ENCODE data around the gene MED13L. TPM values are rescaled to one million over a fixed set of nuclear protein-coding genes. Genes with fewer than 3 reads are reported as not detected.
A peak's percentile ranks its signal among the peaks of the same experiment; 100 is the strongest.

MED13L gene
- total RNA-seq, 5 donors from 2014 or later (not counting 1 experiment from before 2014, with no cell fraction given) = 126 to 216 (median 133) TPM

GRCh38 chr12:116233669-116234068, 43.8 kb downstream of the MED13L start:
- H3K27me3 Mint-ChIP-seq = no peaks in the 10 kb centered on the region
- H3K27me3 ChIP-seq (replicated peaks in 1 of 2; ENCODE audit: control insufficient read depth in 2 of 2, extremely low read depth in 1 of 2, insufficient read depth in 2 of 2, low read length in 1 of 2) = no peaks in the 10 kb centered on the region
- H3K36me3 ChIP-seq (ENCODE audit: control insufficient read depth in 2 of 2, extremely low read depth in 1 of 2, insufficient read depth in 1 of 2, low read length in 1 of 2) = peaks cover 0 to 3% of the 10 kb centered on the region in 2 donors
- ChIA-PET POLR2A (no interaction called here), CTCF (no interaction called here)
- peaks cover 0 to 17% of the 10 kb centered on the region in 2 experiments for H3K4me1 ChIP-seq (ENCODE audit: control insufficient read depth in 1 of 2, extremely low read depth in 1 of 2, insufficient read depth in 2 of 2, low read length in 2 of 2)
- no peaks in the 10 kb centered on the region for H3K9me3 Mint-ChIP-seq
- H3K4me1 Mint-ChIP-seq = peaks cover 34 to 47% (median 37%) of the 10 kb centered on the region in 3 donors
- DNase-seq (no peak), ATAC-seq (replicated peaks in 1 of 4) (no peak)
- H3K36me3 Mint-ChIP-seq = peaks cover 14% of the 10 kb centered on the region
- H3K27ac ChIP-seq (ENCODE audit: low read length) = no peak overlapping the region
- no CpG with 5 or more reads among the region's 3 CpGs for WGBS (ENCODE audit: insufficient coverage)
- no peak overlapping the region for H3K4me3 ChIP-seq (ENCODE audit: control insufficient read depth in 1 of 2, extremely low read depth in 1 of 2, low read length in 1 of 2)
- no peak overlapping the region for H3K27ac Mint-ChIP-seq
- no peaks in the 10 kb centered on the region for H3K9me3 ChIP-seq
- no peak overlapping the region for H3K4me3 Mint-ChIP-seq

DNA sequence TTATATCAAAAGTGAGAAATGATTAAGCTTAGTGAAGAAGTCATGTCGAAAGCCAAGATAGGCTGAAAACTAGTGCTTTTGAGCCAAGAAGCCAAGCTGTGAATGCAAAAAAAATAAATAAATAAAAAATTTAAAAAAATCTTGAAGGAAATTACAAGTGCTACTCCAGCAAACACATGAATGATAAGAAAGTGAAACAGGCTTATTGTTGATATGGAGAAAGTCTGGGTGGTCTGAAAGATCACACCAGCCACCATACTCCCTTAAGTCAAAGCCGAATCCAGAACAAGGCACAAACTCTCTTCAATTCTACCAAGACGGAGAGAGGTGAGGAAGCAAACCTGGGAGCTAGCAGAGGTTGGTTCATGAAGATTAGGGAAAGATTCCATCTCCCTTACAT, 49.7 kb downstream of the MED13L start:
- Histone ChIP-seq H3K9me3 (no peaks in the 10 kb centered on the region), H3K36me3 (ENCODE audit: control insufficient read depth in 2 of 2, extremely low read depth in 1 of 2, insufficient read depth in 1 of 2, low read length in 1 of 2) (peaks cover 0 to 3% of the 10 kb centered on the region in 2 donors), H3K4me3 (ENCODE audit: control insufficient read depth in 1 of 2, extremely low read depth in 1 of 2, low read length in 1 of 2) (no peak overlapping the region), H3K27ac (ENCODE audit: low read length) (no peak overlapping the region), H3K27me3 (replicated peaks in 1 of 2; ENCODE audit: control insufficient read depth in 2 of 2, extremely low read depth in 1 of 2, insufficient read depth in 2 of 2, low read length in 1 of 2) (no peaks in the 10 kb centered on the region), H3K4me1 (ENCODE audit: control insufficient read depth in 1 of 2, extremely low read depth in 1 of 2, insufficient read depth in 2 of 2, low read length in 2 of 2) (no peaks in the 10 kb centered on the region)
- ChIA-PET CTCF (interaction anchor here (0.6 to 0.9 kb wide), 2 partner anchors 14 to 20 kb away, joined by 3 to 16 read pairs; no protein-coding TSS in a partner anchor), POLR2A (interaction anchor here in 1 of 2 donors (1.0 kb wide), 1 partner anchor 14 kb away, joined by 17 read pairs; no protein-coding TSS in a partner anchor)
- H3K36me3 Mint-ChIP-seq = peaks cover 36% of the 10 kb centered on the region
- H3K27me3 Mint-ChIP-seq = no peaks in the 10 kb centered on the region
- peaks cover 31 to 38% (median 36%) of the 10 kb centered on the region in 3 donors for H3K4me1 Mint-ChIP-seq
- no peak overlapping the region for H3K27ac Mint-ChIP-seq
- no CpG with 5 or more reads among the region's 3 CpGs for WGBS (ENCODE audit: insufficient coverage)
- no peaks in the 10 kb centered on the region for H3K9me3 Mint-ChIP-seq
- DNase-seq (no peak), ATAC-seq (replicated peaks in 1 of 4) (no peak)
- H3K4me3 Mint-ChIP-seq = no peak overlapping the region

DNA sequence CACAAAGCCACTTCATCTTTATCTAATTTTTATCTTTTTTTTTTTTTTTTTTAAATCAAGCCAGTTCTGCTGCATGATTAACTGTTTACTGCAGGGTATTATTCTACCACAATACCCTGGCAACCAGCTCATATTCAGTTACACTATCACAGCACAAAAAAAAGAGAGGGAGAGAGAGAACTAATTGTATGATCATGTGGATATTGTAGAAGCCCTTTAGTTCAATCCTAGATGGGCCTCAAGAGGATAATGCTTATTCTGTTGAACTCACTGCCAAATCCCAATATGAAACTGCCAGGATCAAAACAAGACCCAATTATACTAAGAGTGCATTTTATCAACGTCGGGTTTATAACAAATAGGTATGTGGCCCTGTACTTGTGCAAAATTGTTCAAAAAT, 51.5 kb downstream of the MED13L start:
- H3K4me1 Mint-ChIP-seq = peaks cover 33 to 45% (median 34%) of the 10 kb centered on the region in 3 donors
- WGBS (ENCODE audit: insufficient coverage) = no CpG with 5 or more reads among the region's 2 CpGs
- no peak overlapping the region for H3K4me3 ChIP-seq (ENCODE audit: control insufficient read depth in 1 of 2, extremely low read depth in 1 of 2, low read length in 1 of 2)

DNA sequence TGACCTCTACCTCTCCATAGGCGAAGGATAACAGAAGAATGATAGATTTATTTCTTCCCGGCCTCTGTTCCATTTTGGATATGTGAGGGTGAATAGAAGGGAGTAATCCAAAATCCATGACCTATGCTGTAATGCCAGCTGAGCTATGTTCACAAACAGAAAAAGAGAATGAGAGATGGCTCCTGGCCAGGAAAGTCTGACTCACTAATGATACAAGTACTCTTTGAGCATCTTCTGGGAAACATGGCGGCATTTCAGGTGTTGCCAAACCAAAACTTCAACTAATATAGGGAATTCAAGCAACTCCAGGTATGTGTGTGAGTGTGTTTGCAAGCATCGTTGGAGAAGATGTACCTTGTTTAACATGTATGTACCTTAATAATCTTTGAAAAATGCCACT, 55.1 kb downstream of the MED13L start:
- WGBS (ENCODE audit: insufficient coverage) = no CpG with 5 or more reads among the region's 4 CpGs
- no peaks in the 10 kb centered on the region for H3K36me3 ChIP-seq (ENCODE audit: control insufficient read depth in 2 of 2, extremely low read depth in 1 of 2, insufficient read depth in 1 of 2, low read length in 1 of 2)
- ATAC-seq (replicated peaks in 1 of 4) = no peak
- ChIA-PET POLR2A (no interaction called here), CTCF (no interaction called here)
- no peak overlapping the region for H3K27ac ChIP-seq (ENCODE audit: low read length)
- H3K27me3 ChIP-seq (replicated peaks in 1 of 2; ENCODE audit: control insufficient read depth in 2 of 2, extremely low read depth in 1 of 2, insufficient read depth in 2 of 2, low read length in 1 of 2) = no peaks in the 10 kb centered on the region
- Mint-ChIP-seq H3K27me3 (no peaks in the 10 kb centered on the region), H3K4me3 (no peak overlapping the region), H3K9me3 (no peaks in the 10 kb centered on the region), H3K4me1 (peaks cover 38 to 46% (median 41%) of the 10 kb centered on the region in 3 donors), H3K27ac (no peak overlapping the region), H3K36me3 (peaks cover 23% of the 10 kb centered on the region)
- no peaks in the 10 kb centered on the region for H3K9me3 ChIP-seq
- no peak overlapping the region for H3K4me3 ChIP-seq (ENCODE audit: control insufficient read depth in 1 of 2, extremely low read depth in 1 of 2, low read length in 1 of 2)
- DNase-seq = no peak
- peaks cover 3% of the 10 kb centered on the region in 2 experiments for H3K4me1 ChIP-seq (ENCODE audit: control insufficient read depth in 1 of 2, extremely low read depth in 1 of 2, insufficient read depth in 2 of 2, low read length in 2 of 2)

More for the DNA sequence above, 51.5 kb downstream of the MED13L start:
- no peaks in the 10 kb centered on the region for H3K36me3 ChIP-seq (ENCODE audit: control insufficient read depth in 2 of 2, extremely low read depth in 1 of 2, insufficient read depth in 1 of 2, low read length in 1 of 2)
- ChIA-PET POLR2A (interaction anchor here in 1 of 2 donors (0.7 kb wide), 1 partner anchor 109 kb away, joined by 6 read pairs; no protein-coding TSS in a partner anchor), CTCF (interaction anchor here in 1 of 2 donors (0.7 to 1.0 kb wide), 2 partner anchors 24 to 44 kb away, joined by 3 read pairs; no protein-coding TSS in a partner anchor)
- Mint-ChIP-seq H3K9me3 (no peaks in the 10 kb centered on the region), H3K27ac (no peak overlapping the region), H3K4me3 (no peak overlapping the region), H3K36me3 (peaks cover 36% of the 10 kb centered on the region), H3K27me3 (no peaks in the 10 kb centered on the region)
- DNase-seq = no peak
- H3K9me3 ChIP-seq = no peaks in the 10 kb centered on the region
- H3K27ac ChIP-seq (ENCODE audit: low read length) = no peak overlapping the region
- no peaks in the 10 kb centered on the region for H3K27me3 ChIP-seq (replicated peaks in 1 of 2; ENCODE audit: control insufficient read depth in 2 of 2, extremely low read depth in 1 of 2, insufficient read depth in 2 of 2, low read length in 1 of 2)
- peaks cover 0 to 1% of the 10 kb centered on the region in 2 experiments for H3K4me1 ChIP-seq (ENCODE audit: control insufficient read depth in 1 of 2, extremely low read depth in 1 of 2, insufficient read depth in 2 of 2, low read length in 2 of 2)
- no peak for ATAC-seq (replicated peaks in 1 of 4)

- no peak overlapping the region for H3K27ac Mint-ChIP-seq
- no peaks in the 10 kb centered on the region for H3K27me3 ChIP-seq (replicated peaks in 1 of 2; ENCODE audit: control insufficient read depth in 2 of 2, extremely low read depth in 1 of 2, insufficient read depth in 2 of 2, low read length in 1 of 2)
- H3K36me3 Mint-ChIP-seq = peaks cover 18% of the 10 kb centered on the region
- H3K36me3 ChIP-seq (ENCODE audit: control insufficient read depth in 2 of 2, extremely low read depth in 1 of 2, insufficient read depth in 1 of 2, low read length in 1 of 2) = no peaks in the 10 kb centered on the region
- H3K9me3 ChIP-seq = no peaks in the 10 kb centered on the region
- ATAC-seq (replicated peaks in 1 of 4) (no peak), DNase-seq (no peak)
- CTCF ChIA-PET = interaction anchor here (0.5 to 0.7 kb wide), 3 partner anchors 83 to 319 kb away, joined by 3 to 7 read pairs (median 5); no protein-coding TSS in a partner anchor
- peaks cover 3 to 5% of the 10 kb centered on the region in 2 experiments for H3K4me1 ChIP-seq (ENCODE audit: control insufficient read depth in 1 of 2, extremely low read depth in 1 of 2, insufficient read depth in 2 of 2, low read length in 2 of 2)
- no peak overlapping the region for H3K27ac ChIP-seq (ENCODE audit: low read length)
- H3K4me3 ChIP-seq (ENCODE audit: control insufficient read depth in 1 of 2, extremely low read depth in 1 of 2, low read length in 1 of 2) = no peak overlapping the region
- no peaks in the 10 kb centered on the region for H3K9me3 Mint-ChIP-seq
- no peaks in the 10 kb centered on the region for H3K27me3 Mint-ChIP-seq
- WGBS (ENCODE audit: insufficient coverage) = no CpG with 5 or more reads among the region's 3 CpGs
- H3K4me3 Mint-ChIP-seq = no peak overlapping the region
- peaks cover 49 to 53% (median 49%) of the 10 kb centered on the region in 3 donors for H3K4me1 Mint-ChIP-seq
- POLR2A ChIA-PET = no interaction called here
Measured at GRCh38 chr12:116220756-116221155, 56.7 kb downstream of the MED13L start.

GRCh38 chr12:116217045-116217735, 60.3 kb downstream of the MED13L start:
- WGBS (ENCODE audit: insufficient coverage) = no CpG with 5 or more reads among the region's 3 CpGs
- Mint-ChIP-seq H3K4me1 (peaks cover 65 to 66% (median 65%) of the 10 kb centered on the region in 3 donors), H3K27ac (no peak overlapping the region)

More at GRCh38 chr12:116217045-116217735, 60.3 kb downstream of the MED13L start:
- peaks cover under 1% of the 10 kb centered on the region for H3K36me3 Mint-ChIP-seq
- no peaks in the 10 kb centered on the region for H3K27me3 Mint-ChIP-seq
- Histone ChIP-seq H3K27ac (ENCODE audit: low read length) (no peak overlapping the region), H3K9me3 (no peaks in the 10 kb centered on the region), H3K4me1 (ENCODE audit: control insufficient read depth in 1 of 2, extremely low read depth in 1 of 2, insufficient read depth in 2 of 2, low read length in 2 of 2) (peaks cover 5 to 25% of the 10 kb centered on the region in 2 experiments), H3K4me3 (ENCODE audit: control insufficient read depth in 1 of 2, extremely low read depth in 1 of 2, low read length in 1 of 2) (no peak overlapping the region), H3K27me3 (replicated peaks in 1 of 2; ENCODE audit: control insufficient read depth in 2 of 2, extremely low read depth in 1 of 2, insufficient read depth in 2 of 2, low read length in 1 of 2) (no peaks in the 10 kb centered on the region), H3K36me3 (ENCODE audit: control insufficient read depth in 2 of 2, extremely low read depth in 1 of 2, insufficient read depth in 1 of 2, low read length in 1 of 2) (no peaks in the 10 kb centered on the region)
- ChIA-PET CTCF (no interaction called here), POLR2A (interaction anchor here in 1 of 2 donors (0.5 kb wide), 1 partner anchor 219 kb away, joined by 3 read pairs; no protein-coding TSS in a partner anchor)
- H3K9me3 Mint-ChIP-seq = no peaks in the 10 kb centered on the region
- ATAC-seq (replicated peaks in 1 of 4) (no peak), DNase-seq (no peak)
- peak overlapping the region in 1 of 3 donors; percentile 7 for H3K4me3 Mint-ChIP-seq

Data from T-cell (primary cell).